ENCODE data around the gene DNAH5.
A peak's percentile ranks its signal among the peaks of the same experiment; 100 is the strongest.
"Not testable (repeated sequence)": the region's sequence is repeated elsewhere in the genome, so short reads cannot be mapped to it uniquely, and the experiment has no call there.

Gene DNAH5

GRCh38 chr5:13944560-13945199 lies at the start of gene DNAH5:
DNAH5 (minus strand) TSS chr5:13944688; CDS start chr5:13944438, 250 bp downstream.
- no peak for DNase-seq

GRCh38 chr5:13993926-13994325 lies 49.4 kb upstream of the DNAH5 start:
- DNase-seq, result no peak

- no peak for DNase-seq
These were observed 48.3 kb upstream of the DNAH5 start for GRCh38 chr5:13992795-13993194.

GRCh38 chr5:13991365-13991764 lies 46.9 kb upstream of the DNAH5 start:
- no peak for DNase-seq

- DNase-seq, result no peak
These were observed 46.4 kb upstream of the DNAH5 start for GRCh38 chr5:13990896-13991295.

GRCh38 chr5:13989832-13990231 lies 45.3 kb upstream of the DNAH5 start:
- DNase-seq, result no peak

GRCh38 chr5:13987843-13988464 lies 43.5 kb upstream of the DNAH5 start:
- DNase-seq, result peak; percentile 73 to 75

- no peak for DNase-seq
These were observed 41.4 kb upstream of the DNAH5 start for GRCh38 chr5:13985731-13986418.

- not testable (repeated sequence) for DNase-seq
These were observed 40.4 kb upstream of the DNAH5 start for GRCh38 chr5:13984888-13985287.

- peak; percentile 68 to 76 for DNase-seq
These were observed 32.7 kb upstream of the DNAH5 start for GRCh38 chr5:13976867-13977830.

GRCh38 chr5:13976223-13976622 lies 31.7 kb upstream of the DNAH5 start:
- DNase-seq, result no peak

- DNase-seq, result no peak
These were observed 30.8 kb upstream of the DNAH5 start for GRCh38 chr5:13975246-13975645.

GRCh38 chr5:13973724-13974123 lies 29.2 kb upstream of the DNAH5 start:
- no peak for DNase-seq

- no peak for DNase-seq
These were observed 27.5 kb upstream of the DNAH5 start for GRCh38 chr5:13972029-13972428.

- DNase-seq, result peak; percentile 78 to 87
These were observed 12.7 kb upstream of the DNAH5 start for GRCh38 chr5:13957032-13957645.

- DNase-seq, result no peak
These were observed 12.0 kb upstream of the DNAH5 start for GRCh38 chr5:13956471-13956870.

- DNase-seq, result no peak
These were observed 11.4 kb upstream of the DNAH5 start for GRCh38 chr5:13955896-13956295.

- no peak for DNase-seq
These were observed 1.6 kb upstream of the DNAH5 start for GRCh38 chr5:13946111-13946510.

- no peak for DNase-seq
These were observed 783 bp upstream of the DNAH5 start for GRCh38 chr5:13945271-13945670.

GRCh38 chr5:13943676-13944075 lies 812 bp downstream of the DNAH5 start:
- no peak for DNase-seq

GRCh38 chr5:13941468-13941867 lies 3.0 kb downstream of the DNAH5 start:
- DNase-seq, result no peak

GRCh38 chr5:13939638-13940037 lies 4.8 kb downstream of the DNAH5 start:
- peak; percentile 19 to 30 for DNase-seq

- no peak for DNase-seq
These were observed 9.6 kb downstream of the DNAH5 start for GRCh38 chr5:13934921-13935320.

Measured in SHP77 (cell line).